IMR-90 (cell line): Measurements from ENCODE around the gene MPC1.

ENCODE experiments used
- CEBPB ChIP-seq: IDR thresholded peaks from 2 replicates; pipeline ENCODE4 v1.6.1; 2012; ENCODE audit warnings: low read depth, low read length, improper control_type of control experiment
- CHD1 ChIP-seq: IDR thresholded peaks from 2 replicates; pipeline ENCODE4 v1.6.1; 2012; ENCODE audit warnings: low read depth, low read length, improper control_type of control experiment
- CTCF ChIP-seq: conservative IDR thresholded peaks from 2 replicates; pipeline ENCODE4 v1.5.1; 2012; ENCODE audit warnings: mild to moderate bottlenecking, low read depth, low read length, improper control_type of control experiment
- FOS ChIP-seq: fragments of 150-350 bp; IDR thresholded peaks from 2 replicates; pipeline ENCODE4 v1.6.1; 2016; ENCODE audit warnings: low read depth, low read length
- MAFK ChIP-seq: IDR thresholded peaks from 2 replicates; pipeline ENCODE4 v1.6.1; 2012; ENCODE audit warnings: low read depth, low read length, improper control_type of control experiment
- MXI1 ChIP-seq: IDR thresholded peaks from 2 replicates; pipeline ENCODE4 v1.6.1; 2012; ENCODE audit warnings: low read depth, mild to moderate bottlenecking, low read length, moderate library complexity, borderline replicate concordance
- POLR2A ChIP-seq: IDR thresholded peaks from 2 replicates; pipeline ENCODE4 v1.6.1; 2012; ENCODE audit warnings: mild to moderate bottlenecking, low read depth, low read length
- RAD21 ChIP-seq: IDR thresholded peaks from 2 replicates; pipeline ENCODE4 v1.6.1; 2012; ENCODE audit warnings: low read length, improper control_type of control experiment
- RCOR1 ChIP-seq: IDR thresholded peaks from 2 replicates; pipeline ENCODE4 v1.6.1; 2012; ENCODE audit warnings: mild to moderate bottlenecking, low read length, improper control_type of control experiment; ENCODE audit not compliant: insufficient replicate concordance
- RFX5 ChIP-seq: IDR thresholded peaks from 2 replicates; pipeline ENCODE4 v1.8.0; 2012; ENCODE audit warnings: low read depth, mild to moderate bottlenecking, low read length, moderate library complexity
- SMC3 ChIP-seq: fragments of 150-350 bp; IDR thresholded peaks from 2 replicates; pipeline ENCODE4 v1.6.1; 2016; ENCODE audit warnings: low read depth, mild to moderate bottlenecking, antibody characterized with exemption, low read length, moderate library complexity
- USF2 ChIP-seq: fragments of 150-350 bp; IDR thresholded peaks from 2 replicates; pipeline ENCODE4 v1.6.1; 2017; ENCODE audit warnings: mild to moderate bottlenecking, antibody characterized with exemption, low read length, low read depth
- TF ChIP-seq, protein P1 (sequence below): fragments of 150-350 bp; IDR thresholded peaks from 2 replicates; pipeline ENCODE4 v1.6.1; 2016; ENCODE audit warnings: low read depth, mild to moderate bottlenecking, low read length, moderate library complexity, borderline replicate concordance

DNA sequence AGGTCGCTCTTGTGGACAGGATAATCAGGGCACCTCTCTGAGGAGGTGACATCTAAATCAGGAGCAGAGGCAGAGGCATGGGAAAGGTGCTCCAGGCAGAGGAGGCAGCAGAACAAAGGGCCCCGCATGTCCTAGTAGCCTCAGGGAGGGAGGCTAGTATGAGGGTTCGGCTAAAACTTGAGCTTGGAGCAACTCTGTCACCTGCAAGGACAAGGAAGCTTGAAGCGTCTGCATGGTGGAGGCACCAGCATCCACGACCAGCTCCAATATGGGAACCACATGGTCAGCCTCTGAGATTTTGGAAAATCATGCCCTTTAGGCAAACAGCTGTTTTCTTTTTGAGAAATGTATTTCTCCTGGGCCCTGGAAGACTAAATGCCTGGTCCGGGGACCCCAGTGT, 13.0 kb upstream of the MPC1 start:
- TF ChIP-seq POLR2A: no peak
- no peak for TF ChIP-seq CTCF
- no peak for TF ChIP-seq CEBPB
- no peak for TF ChIP-seq RCOR1
- no peak for TF ChIP-seq MXI1
- TF ChIP-seq, protein P1, sequence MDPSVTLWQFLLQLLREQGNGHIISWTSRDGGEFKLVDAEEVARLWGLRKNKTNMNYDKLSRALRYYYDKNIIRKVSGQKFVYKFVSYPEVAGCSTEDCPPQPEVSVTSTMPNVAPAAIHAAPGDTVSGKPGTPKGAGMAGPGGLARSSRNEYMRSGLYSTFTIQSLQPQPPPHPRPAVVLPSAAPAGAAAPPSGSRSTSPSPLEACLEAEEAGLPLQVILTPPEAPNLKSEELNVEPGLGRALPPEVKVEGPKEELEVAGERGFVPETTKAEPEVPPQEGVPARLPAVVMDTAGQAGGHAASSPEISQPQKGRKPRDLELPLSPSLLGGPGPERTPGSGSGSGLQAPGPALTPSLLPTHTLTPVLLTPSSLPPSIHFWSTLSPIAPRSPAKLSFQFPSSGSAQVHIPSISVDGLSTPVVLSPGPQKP: no peak
- TF ChIP-seq RFX5: no peak
- no peak for TF ChIP-seq USF2
- TF ChIP-seq SMC3: no peak
- TF ChIP-seq FOS: no peak
- TF ChIP-seq RAD21: no peak
- no peak for TF ChIP-seq CHD1
- TF ChIP-seq MAFK: no peak
